SK-N-SH (cell line): Measurements from ENCODE around the gene TRIM9. TPM values are rescaled to one million over a fixed set of nuclear protein-coding genes. Genes with fewer than 3 reads are reported as not detected.

ENCODE experiments used
- CTCF ChIA-PET: fragments of 300-600, 350-600 bp; formaldehyde crosslinking; extraction: SDS; loops from one replicate; lab custom pipeline; 2021; lab: Yijun Ruan, JAX
- POLR2A ChIA-PET: fragments of 350-600 bp; sonication (Branson Sonifier 250); formaldehyde crosslinking; extraction: SDS; loops from one replicate; lab custom pipeline; 2020; ENCODE audit warnings: antibody characterized with exemption, inconsistent platforms; lab: Yijun Ruan, JAX
- DNase-seq: peaks from one replicate; pipeline ENCODE4 v3.0.0; 2012
- H2AFZ ChIP-seq: fragments of 200-600 bp; sonication (generic); 2 replicates; pipeline ENCODE4 v1.8.1; 2016; ENCODE audit warnings: antibody characterized with exemption, mild to moderate bottlenecking, low read depth
- H3F3A ChIP-seq: fragments of 200-600 bp; sonication (generic); replicated peaks from 2 replicates; pipeline ENCODE3; 2016; ENCODE audit warnings: antibody characterized with exemption, mild to moderate bottlenecking; ENCODE audit not compliant: insufficient read depth
- H3K27ac ChIP-seq, 2 experiments: fragments of 200-500 bp in 1 of 2; fragments of 200-600 bp in 1 of 2; sonication (Bioruptor generic) in 1 of 2; sonication (generic), shearing (Covaris generic) in 1 of 2; 2 replicates each; pipeline versions ENCODE4 v1.5.1 to v1.6.1; 2014 to 2016; ENCODE audit warnings: low read depth in 2 of 2, inconsistent platforms in 1 of 2, low read length in 1 of 2, mild to moderate bottlenecking in 1 of 2, mixed read lengths in 1 of 2
- H3K27me3 ChIP-seq: fragments of 200-600 bp; sonication (generic), shearing (Covaris generic); 2 replicates; pipeline ENCODE4 v1.6.1; 2016; ENCODE audit warnings: mixed run types; ENCODE audit not compliant: insufficient read depth
- H3K36me3 ChIP-seq, 2 experiments: fragments of 200-500 bp in 1 of 2; fragments of 200-600 bp in 1 of 2; sonication (Bioruptor generic) in 1 of 2; sonication (generic) in 1 of 2; replicated peaks in 1 of 2; 2 replicates each; pipeline versions ENCODE3 to v1.5.1; 2014 to 2016; ENCODE audit warnings: low read length in 1 of 2, mild to moderate bottlenecking in 1 of 2; ENCODE audit not compliant: insufficient read depth in 2 of 2, control insufficient read depth in 1 of 2
- H3K4me1 ChIP-seq, 2 experiments: fragments of 200-500 bp in 1 of 2; fragments of 200-600 bp in 1 of 2; sonication (Bioruptor generic) in 1 of 2; sonication (generic), shearing (Covaris generic) in 1 of 2; 2 replicates each; pipeline versions ENCODE4 v1.5.1 to v1.6.1; 2014 to 2016; ENCODE audit warnings: low read depth in 1 of 2, low read length in 1 of 2, mixed run types in 1 of 2; ENCODE audit not compliant: insufficient read depth in 2 of 2, control insufficient read depth in 1 of 2
- H3K4me2 ChIP-seq: fragments of 200-600 bp; sonication (generic), shearing (Covaris generic); 2 replicates; pipeline ENCODE4 v1.6.1; 2017; ENCODE audit warnings: mixed run types
- H3K4me3 ChIP-seq, 2 experiments: fragments of 200-500 bp in 1 of 2; fragments of 200-600 bp in 1 of 2; sonication (Bioruptor generic) in 1 of 2; sonication (generic), shearing (Covaris generic) in 1 of 2; 2 replicates each; pipeline versions ENCODE4 v1.5.1 to v1.8.1; 2014 to 2016; ENCODE audit warnings: low read depth in 2 of 2, inconsistent platforms in 1 of 2, low read length in 1 of 2, mild to moderate bottlenecking in 1 of 2, mixed read lengths in 1 of 2, moderate library complexity in 1 of 2
- H3K79me2 ChIP-seq: fragments of 200-600 bp; sonication (generic); 2 replicates; pipeline ENCODE4 v1.8.1; 2017; ENCODE audit warnings: mild to moderate bottlenecking; ENCODE audit not compliant: insufficient read depth
- H3K9ac ChIP-seq: fragments of 200-600 bp; sonication (generic); 2 replicates; pipeline ENCODE4 v1.6.1; 2017; ENCODE audit warnings: mixed run types
- H3K9me2 ChIP-seq: fragments of 200-600 bp; sonication (generic); 2 replicates; pipeline ENCODE4 v1.6.1; 2017; ENCODE audit warnings: mixed run types
- H3K9me3 ChIP-seq: fragments of 200-600 bp; sonication (generic); 2 replicates; pipeline ENCODE4 v1.6.1; 2017; ENCODE audit warnings: mixed run types, mild to moderate bottlenecking, moderate library complexity
- H4K20me1 ChIP-seq: fragments of 200-600 bp; sonication (generic); 2 replicates; pipeline ENCODE4 v1.6.1; 2017; ENCODE audit warnings: mild to moderate bottlenecking, mixed run types; ENCODE audit not compliant: insufficient read depth
- CHD2 ChIP-seq: fragments of 150-350 bp; IDR thresholded peaks from 2 replicates; pipeline ENCODE4 v1.6.1; 2018; ENCODE audit warnings: low read length; ENCODE audit not compliant: partially characterized antibody
- ELF1 ChIP-seq: IDR thresholded peaks from 2 replicates; pipeline ENCODE4 v1.4.0; 2012
- EP300 ChIP-seq, 2 experiments: IDR thresholded peaks; 2 replicates each; pipeline versions ENCODE4 v1.4.0 to v1.6.1; 2012; ENCODE audit warnings: borderline replicate concordance in 1 of 2, low read depth in 1 of 2, low read length in 1 of 2
- EZH2phosphoT487 ChIP-seq: fragments of 200-600 bp; sonication (generic); IDR thresholded peaks from 2 replicates; pipeline ENCODE4 v1.6.1; 2017; ENCODE audit warnings: low read depth, mixed run types, mild to moderate bottlenecking, antibody characterized with exemption, moderate library complexity, borderline replicate concordance
- FOSL2 ChIP-seq: IDR thresholded peaks from 2 replicates; pipeline ENCODE4 v1.4.0; 2012; ENCODE audit warnings: low read depth, mild to moderate bottlenecking, moderate library complexity, borderline replicate concordance
- FOXJ3 ChIP-seq: sonication (generic); formaldehyde crosslinking; IDR thresholded peaks from 2 replicates; pipeline ENCODE4 v1.5.1; 2020; ENCODE audit warnings: mild to moderate bottlenecking, missing genetic modification reagents
- FOXM1 ChIP-seq: IDR thresholded peaks from 2 replicates; pipeline ENCODE4 v1.4.0; 2012; ENCODE audit warnings: low read depth, mild to moderate bottlenecking
- MAX ChIP-seq: IDR thresholded peaks from 2 replicates; pipeline ENCODE4 v1.4.0; 2012; ENCODE audit warnings: low read depth
- MXI1 ChIP-seq: IDR thresholded peaks from 2 replicates; pipeline ENCODE4 v1.6.1; 2012; ENCODE audit warnings: mild to moderate bottlenecking, low read depth, low read length, improper control_type of control experiment
- RAD21 ChIP-seq: IDR thresholded peaks from 2 replicates; pipeline ENCODE4 v1.6.1; 2012; ENCODE audit warnings: mild to moderate bottlenecking, low read length
- REST ChIP-seq: IDR thresholded peaks from 2 replicates; pipeline ENCODE4 v1.6.1; 2012; ENCODE audit warnings: mild to moderate bottlenecking, low read depth, low read length, moderate library complexity
- TEAD4 ChIP-seq: IDR thresholded peaks from 2 replicates; pipeline ENCODE4 v1.4.0; 2012; ENCODE audit warnings: mild to moderate bottlenecking, borderline replicate concordance; ENCODE audit not compliant: insufficient read depth
- USF2 ChIP-seq: fragments of 150-350 bp; IDR thresholded peaks from 2 replicates; pipeline ENCODE4 v1.6.1; 2017; ENCODE audit warnings: antibody characterized with exemption, low read length, low read depth, borderline replicate concordance
- YY1 ChIP-seq: IDR thresholded peaks from 2 replicates; pipeline ENCODE4 v1.4.0; 2012; ENCODE audit warnings: low read depth, mild to moderate bottlenecking
- WGBS: methylation state at CpG from one replicate; pipeline ENCODE4 v1.1.6; 2017; ENCODE audit warnings: low lambda C conversion rate; 5-methylcytosine and 5-hydroxymethylcytosine counted together
- polyA plus RNA-seq, 3 experiments: library from polyadenylated mRNA; depleted of rRNA; stranded (reverse); fragments of >200 nt; gene quantifications; 2 replicates each; pipeline ENCODE4 v1.2.3, GENCODE V29; 2012
- TF ChIP-seq, protein P1 (sequence below): fragments of 150-350 bp; IDR thresholded peaks from 2 replicates; pipeline ENCODE4 v1.6.1; 2016; ENCODE audit warnings: mild to moderate bottlenecking, low read depth, low read length
- TF ChIP-seq, protein P2 (sequence below): IDR thresholded peaks from 2 replicates; pipeline ENCODE4 v1.4.0; 2012; ENCODE audit warnings: low read depth, borderline replicate concordance
- TF ChIP-seq, protein P3 (sequence below): IDR thresholded peaks from 2 replicates; pipeline ENCODE4; 2012

TRIM9 gene
- polyA plus RNA-seq, 1 of the 3 experiments (the other 2 are of a cell fraction): 3.9 TPM

- Histone ChIP-seq H3F3A (no peaks in the 10 kb centered on the region), H3K4me1 (peaks cover 0 to 6% of the 10 kb centered on the region in 2 experiments; a peak in 2 of 4 replicates), H3K9ac (no peak overlapping the region), H3K27ac (no peak overlapping the region), H3K9me2 (no peaks in the 10 kb centered on the region), H3K9me3 (no peaks in the 10 kb centered on the region), H3K79me2 (no peaks in the 10 kb centered on the region), H3K4me2 (no peak overlapping the region), H3K36me3 (peaks cover 25 to 46% of the 10 kb centered on the region in 2 experiments), H3K27me3 (no peaks in the 10 kb centered on the region), H2AFZ (no peak overlapping the region), H4K20me1 (no peaks in the 10 kb centered on the region), H3K4me3 (no peak overlapping the region)
- DNase-seq: no peak
- WGBS: 98% methylated on average over 3 of the region's 3 CpGs
- CTCF ChIA-PET: interaction anchor here (1.7 kb wide), 1 partner anchor 13 kb away, joined by 4 read pairs; the partner anchor contains the start of gene PYGL
- POLR2A ChIA-PET: no interaction called here
- TF ChIP-seq FOSL2: no peak
- TF ChIP-seq CHD2: no peak
- TF ChIP-seq EZH2phosphoT487: no peak
- TF ChIP-seq ELF1: no peak
- TF ChIP-seq EP300 (IDR thresholded peaks at IDR 0.05; ENCODE audit: borderline replicate concordance in 1 of 2, low read depth in 1 of 2, low read length in 1 of 2): no peak
- TF ChIP-seq MAX: no peak
- no peak for TF ChIP-seq REST
- TF ChIP-seq, protein P1, sequence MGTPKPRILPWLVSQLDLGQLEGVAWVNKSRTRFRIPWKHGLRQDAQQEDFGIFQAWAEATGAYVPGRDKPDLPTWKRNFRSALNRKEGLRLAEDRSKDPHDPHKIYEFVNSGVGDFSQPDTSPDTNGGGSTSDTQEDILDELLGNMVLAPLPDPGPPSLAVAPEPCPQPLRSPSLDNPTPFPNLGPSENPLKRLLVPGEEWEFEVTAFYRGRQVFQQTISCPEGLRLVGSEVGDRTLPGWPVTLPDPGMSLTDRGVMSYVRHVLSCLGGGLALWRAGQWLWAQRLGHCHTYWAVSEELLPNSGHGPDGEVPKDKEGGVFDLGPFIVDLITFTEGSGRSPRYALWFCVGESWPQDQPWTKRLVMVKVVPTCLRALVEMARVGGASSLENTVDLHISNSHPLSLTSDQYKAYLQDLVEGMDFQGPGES: no peak
Observed at GRCh38 chr14:50931559-50931958, 163.3 kb downstream of the TRIM9 start.

DNA sequence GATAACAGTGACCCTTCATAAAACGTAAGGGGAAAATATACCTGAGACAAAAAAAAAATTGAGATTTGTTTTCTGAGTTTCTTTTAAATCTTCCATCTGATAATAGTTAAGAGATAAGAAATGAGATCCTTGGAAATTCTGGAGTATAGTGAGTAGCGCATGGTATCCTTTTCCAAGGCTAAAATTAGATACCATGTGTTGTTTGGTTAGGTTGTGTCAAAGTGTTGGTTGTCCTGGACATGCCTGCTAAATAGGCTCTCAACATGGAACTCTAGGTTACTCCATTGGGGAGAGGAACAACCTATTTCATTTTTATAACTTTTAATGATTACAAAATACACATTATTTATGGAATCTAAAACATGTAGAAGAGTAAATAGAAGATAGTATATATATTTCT lies 165.4 kb downstream of the TRIM9 start:
- Histone ChIP-seq H3K4me3 (no peak overlapping the region), H3K27me3 (no peaks in the 10 kb centered on the region), H4K20me1 (no peaks in the 10 kb centered on the region), H3K4me2 (no peak overlapping the region), H3K79me2 (no peaks in the 10 kb centered on the region), H3K36me3 (peaks cover 30 to 41% of the 10 kb centered on the region in 2 experiments), H3K4me1 (peaks cover 0 to 6% of the 10 kb centered on the region in 2 experiments; a peak in 2 of 4 replicates), H3K9me2 (no peaks in the 10 kb centered on the region), H3K9me3 (no peaks in the 10 kb centered on the region), H3K9ac (no peak overlapping the region), H3K27ac (no peak overlapping the region), H3F3A (no peaks in the 10 kb centered on the region), H2AFZ (no peak overlapping the region)
- DNase-seq: no peak
- 98% methylated on average over 2 of the region's 2 CpGs for WGBS
- POLR2A ChIA-PET: no interaction called here
- CTCF ChIA-PET: no interaction called here
- TF ChIP-seq, protein P2, sequence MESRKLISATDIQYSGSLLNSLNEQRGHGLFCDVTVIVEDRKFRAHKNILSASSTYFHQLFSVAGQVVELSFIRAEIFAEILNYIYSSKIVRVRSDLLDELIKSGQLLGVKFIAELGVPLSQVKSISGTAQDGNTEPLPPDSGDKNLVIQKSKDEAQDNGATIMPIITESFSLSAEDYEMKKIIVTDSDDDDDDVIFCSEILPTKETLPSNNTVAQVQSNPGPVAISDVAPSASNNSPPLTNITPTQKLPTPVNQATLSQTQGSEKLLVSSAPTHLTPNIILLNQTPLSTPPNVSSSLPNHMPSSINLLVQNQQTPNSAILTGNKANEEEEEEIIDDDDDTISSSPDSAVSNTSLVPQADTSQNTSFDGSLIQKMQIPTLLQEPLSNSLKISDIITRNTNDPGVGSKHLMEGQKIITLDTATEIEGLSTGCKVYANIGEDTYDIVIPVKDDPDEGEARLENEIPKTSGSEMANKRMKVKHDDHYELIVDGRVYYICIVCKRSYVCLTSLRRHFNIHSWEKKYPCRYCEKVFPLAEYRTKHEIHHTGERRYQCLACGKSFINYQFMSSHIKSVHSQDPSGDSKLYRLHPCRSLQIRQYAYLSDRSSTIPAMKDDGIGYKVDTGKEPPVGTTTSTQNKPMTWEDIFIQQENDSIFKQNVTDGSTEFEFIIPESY: no peak
- TF ChIP-seq RAD21: no peak
- TF ChIP-seq USF2: no peak
- no peak for TF ChIP-seq MXI1
- no peak for TF ChIP-seq FOXJ3 (CRISPR knock-in tag)
- TF ChIP-seq FOXM1: no peak
- TF ChIP-seq YY1: no peak
- no peak for TF ChIP-seq TEAD4
- no peak for TF ChIP-seq CHD2
- TF ChIP-seq, protein P3, sequence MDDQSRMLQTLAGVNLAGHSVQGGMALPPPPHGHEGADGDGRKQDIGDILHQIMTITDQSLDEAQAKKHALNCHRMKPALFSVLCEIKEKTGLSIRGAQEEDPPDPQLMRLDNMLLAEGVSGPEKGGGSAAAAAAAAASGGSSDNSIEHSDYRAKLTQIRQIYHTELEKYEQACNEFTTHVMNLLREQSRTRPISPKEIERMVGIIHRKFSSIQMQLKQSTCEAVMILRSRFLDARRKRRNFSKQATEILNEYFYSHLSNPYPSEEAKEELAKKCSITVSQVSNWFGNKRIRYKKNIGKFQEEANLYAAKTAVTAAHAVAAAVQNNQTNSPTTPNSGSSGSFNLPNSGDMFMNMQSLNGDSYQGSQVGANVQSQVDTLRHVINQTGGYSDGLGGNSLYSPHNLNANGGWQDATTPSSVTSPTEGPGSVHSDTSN: no peak
- TF ChIP-seq EP300 (IDR thresholded peaks at IDR 0.05; ENCODE audit: borderline replicate concordance in 1 of 2, low read depth in 1 of 2, low read length in 1 of 2): no peak
